Measurements from ENCODE around the gene SPDYE8.
A peak's percentile ranks its signal among the peaks of the same experiment; 100 is the strongest.
"Not testable (repeated sequence)": the region's sequence is repeated elsewhere in the genome, so short reads cannot be mapped to it uniquely, and the experiment has no call there.

Gene SPDYE8

DNA sequence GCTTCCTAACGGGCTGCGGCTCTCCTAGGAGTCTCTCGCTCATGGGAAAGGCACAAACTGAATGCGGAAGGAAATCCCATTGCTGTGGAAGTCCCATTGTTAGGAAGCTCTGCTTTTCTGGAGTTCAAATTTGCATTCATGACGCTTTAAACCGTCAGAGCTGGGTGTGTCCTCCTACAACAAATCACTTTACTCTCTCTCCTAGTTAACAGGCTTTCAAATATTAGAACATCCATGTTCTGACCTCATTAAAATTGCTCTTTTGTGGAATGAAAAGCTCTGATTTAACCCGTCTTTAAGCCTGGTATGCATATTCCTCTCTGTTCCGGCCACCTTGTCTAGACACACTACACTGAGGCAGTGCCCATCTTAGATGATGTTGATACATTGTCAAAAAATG is at the start of gene SPDYE8:
Gene SPDYE8, minus strand, starts transcription at position 101 of the 400 bp plus-strand sequence. CDS start 1,800 bp downstream, outside the sequence.
- not testable (repeated sequence) for DNase-seq (ENCODE audit: low read depth)

GRCh38 chr7:73057811-73058210 is 28.2 kb upstream of the SPDYE8 start, which contains the start of gene SPDYE11:
Gene SPDYE11, minus strand, starts transcription at chr7:73057911. Its CDS starts 1,800 bp downstream, at chr7:73056111.
- DNase-seq (ENCODE audit: low read depth) = not testable (repeated sequence)

- not testable (repeated sequence) for DNase-seq (ENCODE audit: low read depth)
Measured at GRCh38 chr7:73006491-73006890, 23.1 kb downstream of the SPDYE8 start.

DNA sequence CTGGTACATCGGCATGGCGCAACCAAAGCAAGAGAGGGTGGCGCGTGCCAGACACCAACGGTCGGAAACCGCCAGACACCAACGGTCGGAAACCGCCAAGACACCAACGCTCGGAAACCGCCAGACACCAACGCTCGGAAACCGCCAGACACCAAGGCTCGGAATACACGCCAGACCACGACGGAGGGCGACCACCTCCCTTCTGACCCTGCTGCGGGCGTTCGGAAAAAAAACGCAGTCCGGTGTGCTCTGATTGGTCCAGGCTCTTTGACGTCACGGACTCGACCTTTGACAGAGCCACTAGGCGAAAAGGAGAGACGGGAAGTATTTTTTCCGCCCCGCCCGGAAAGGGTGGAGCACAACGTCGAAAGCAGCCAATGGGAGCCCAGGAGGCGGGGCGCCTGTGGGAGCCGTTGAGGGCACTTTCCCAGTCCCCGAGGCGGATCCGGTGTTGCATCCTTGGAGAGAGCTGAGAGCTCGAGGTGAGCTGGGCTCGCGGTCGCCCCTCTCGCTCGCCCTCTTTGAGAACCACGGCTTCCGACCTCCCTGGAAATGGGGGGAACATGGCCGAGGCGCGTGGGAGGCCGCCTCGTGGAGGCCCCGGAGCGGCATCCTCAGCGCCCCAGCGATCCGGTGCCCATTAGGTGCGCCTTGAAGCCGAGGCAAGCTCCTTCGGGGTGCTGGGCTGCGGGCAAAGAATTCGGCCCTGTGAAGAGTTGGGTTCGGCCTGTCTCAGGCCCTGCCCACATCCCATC is 23.7 kb downstream of the SPDYE8 start:
- DNase-seq (ENCODE audit: low read depth) = peak; percentile 31

DNA sequence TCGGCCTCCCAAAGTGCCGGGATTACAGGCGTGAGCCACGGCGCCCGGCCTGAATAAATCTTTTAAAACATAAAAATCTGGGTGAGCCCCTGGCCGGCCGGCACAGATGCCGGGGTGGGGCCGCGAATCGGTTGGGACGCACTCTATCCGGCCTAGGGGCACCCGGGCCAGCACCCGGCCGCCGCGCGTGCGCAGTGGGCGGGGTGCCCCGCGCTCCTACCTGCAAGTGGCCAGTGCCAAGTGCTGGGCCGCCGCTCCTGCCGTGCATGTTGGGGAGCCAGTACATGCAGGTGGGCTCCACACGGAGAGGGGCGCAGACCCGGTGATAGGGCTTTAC is 24.2 kb downstream of the SPDYE8 start:
- not testable (repeated sequence) for DNase-seq (ENCODE audit: low read depth)

- not testable (repeated sequence) for DNase-seq (ENCODE audit: low read depth)
Measured at GRCh38 chr7:72997887-72998468, 31.6 kb downstream of the SPDYE8 start.

DNA sequence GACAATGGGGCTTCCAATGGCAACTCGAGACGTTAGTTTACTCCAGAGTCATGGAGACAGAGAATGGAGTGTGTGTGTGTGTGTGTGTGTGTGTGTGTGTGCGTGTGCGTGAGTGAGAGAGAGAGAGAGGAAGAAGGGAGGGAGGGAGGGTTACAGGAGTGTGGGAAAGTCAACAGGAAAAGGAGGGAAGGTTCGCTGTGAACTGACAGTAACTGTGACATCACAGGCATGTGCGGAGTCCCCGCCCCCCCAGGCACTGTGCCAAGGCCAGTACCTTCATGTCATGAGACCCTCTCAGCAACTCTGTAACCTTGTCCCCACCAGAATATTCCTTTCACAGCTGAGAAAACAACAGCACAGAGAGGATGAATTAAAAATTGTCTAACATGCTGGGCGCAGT is 32.1 kb downstream of the SPDYE8 start:
- not testable (repeated sequence) for DNase-seq (ENCODE audit: low read depth)

DNA sequence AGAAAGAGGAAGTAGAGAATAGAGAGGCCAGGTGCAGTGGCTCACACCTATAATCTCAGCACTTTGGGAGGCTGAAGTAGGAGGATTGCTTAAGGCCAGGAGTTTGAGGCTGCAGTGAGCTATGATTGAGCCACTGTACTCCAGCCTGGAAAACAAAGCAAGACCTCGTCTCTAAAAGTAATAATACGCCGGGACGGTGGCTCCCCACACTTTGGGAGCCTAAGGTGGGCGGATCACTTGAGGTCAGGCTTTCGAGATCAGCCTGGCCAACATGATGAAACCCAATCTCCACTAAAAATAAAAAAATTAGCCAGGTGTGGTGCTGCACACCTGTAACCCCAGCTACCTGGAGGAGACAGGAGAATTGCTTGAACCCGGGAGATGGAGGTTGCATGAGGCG is 34.1 kb downstream of the SPDYE8 start:
- not testable (repeated sequence) for DNase-seq (ENCODE audit: low read depth)

GRCh38 chr7:72990146-72990913 is 39.2 kb downstream of the SPDYE8 start:
- DNase-seq (ENCODE audit: low read depth) = not testable (repeated sequence)

DNA sequence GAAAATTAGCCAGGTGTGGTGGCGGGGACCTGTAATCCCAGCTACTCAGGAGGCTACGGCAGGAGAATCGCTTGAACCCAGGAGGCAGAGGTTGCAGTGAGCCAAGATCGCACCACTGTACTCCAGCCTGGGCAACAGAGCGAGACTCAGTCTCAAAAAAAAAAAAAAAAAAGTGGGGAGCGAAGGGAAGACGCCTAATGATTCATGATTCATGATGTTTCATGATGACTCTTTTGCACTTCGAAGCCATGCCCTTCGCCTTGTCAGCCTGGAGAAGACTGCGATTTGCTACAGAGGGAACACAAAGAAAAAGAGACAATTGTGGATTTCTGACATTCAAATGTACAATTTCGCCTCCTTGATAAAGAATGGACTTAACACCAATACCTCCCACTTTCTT is 47.5 kb downstream of the SPDYE8 start:
- not testable (repeated sequence) for DNase-seq (ENCODE audit: low read depth)

DNA sequence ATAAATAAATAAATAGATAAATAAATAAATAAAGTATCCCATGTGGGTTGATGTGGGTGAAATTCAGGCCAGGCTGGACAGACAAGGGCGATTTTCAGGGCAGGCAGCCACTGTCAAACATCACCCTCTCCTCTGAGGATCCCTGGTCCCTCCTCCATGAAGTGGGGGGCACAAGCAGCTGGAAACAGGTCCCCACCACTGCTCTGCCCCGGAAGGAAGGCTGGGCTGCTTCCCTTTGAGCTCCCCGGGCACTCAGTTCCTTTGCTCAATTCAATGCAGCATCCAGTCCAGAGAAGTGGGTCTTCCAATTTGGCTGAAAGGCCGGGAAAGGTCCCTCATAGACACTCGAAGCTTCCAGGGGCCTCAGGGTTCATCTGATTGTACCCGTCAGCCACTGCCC is 49.2 kb downstream of the SPDYE8 start:
- not testable (repeated sequence) for DNase-seq (ENCODE audit: low read depth)

DNA sequence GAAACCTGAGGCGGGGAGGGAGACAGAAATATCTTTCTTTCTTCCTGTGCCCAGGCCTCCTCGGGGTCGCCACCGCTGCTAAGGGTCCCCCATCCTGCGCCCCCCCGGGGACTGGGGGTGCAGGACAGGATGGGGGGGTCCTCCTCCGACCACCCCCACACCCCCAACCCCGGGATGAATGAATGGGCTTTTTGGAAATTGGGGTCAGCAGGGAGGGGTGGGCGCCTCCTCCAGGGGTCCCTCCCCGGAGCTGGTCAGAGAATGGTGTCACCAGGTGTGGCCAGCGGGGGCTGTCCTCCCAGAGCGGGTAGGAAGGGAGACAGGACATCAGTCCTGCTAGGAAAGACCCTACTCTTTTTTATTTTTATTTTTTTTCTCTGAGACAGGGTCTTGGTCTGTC is 53.1 kb downstream of the SPDYE8 start:
- not testable (repeated sequence) for DNase-seq (ENCODE audit: low read depth)

DNA sequence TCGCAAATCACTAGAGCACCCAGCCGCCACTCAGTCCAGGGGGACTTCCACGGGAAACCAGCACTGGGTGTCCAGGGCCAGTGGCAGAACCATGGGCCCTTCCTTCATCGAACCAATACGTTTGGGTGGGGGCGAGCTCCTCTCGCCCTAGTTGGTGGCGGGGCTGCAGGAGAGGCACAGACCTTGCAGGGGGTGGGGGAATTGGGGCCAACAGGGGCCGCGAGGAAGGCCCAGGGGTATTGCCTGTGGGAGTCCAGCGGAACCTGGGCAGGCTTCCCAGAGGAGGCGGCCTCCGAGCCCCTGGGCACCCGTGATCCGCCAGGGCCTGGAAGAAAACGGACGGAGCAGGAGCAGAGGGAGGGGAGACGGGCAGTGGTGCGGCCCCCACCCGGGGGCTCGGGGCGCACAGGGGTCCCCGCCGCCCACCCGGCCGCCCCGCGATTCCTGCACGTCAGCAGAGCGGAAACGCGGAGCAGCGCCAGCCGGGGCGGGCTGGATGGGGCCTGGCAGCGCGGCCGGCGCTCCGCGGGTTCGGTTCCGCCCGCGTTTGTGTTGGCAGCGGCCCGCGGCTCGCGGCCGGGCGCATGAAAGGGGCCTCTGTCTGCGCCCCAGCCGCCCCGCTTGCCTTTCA is 53.8 kb downstream of the SPDYE8 start:
- DNase-seq (ENCODE audit: low read depth) = not testable (repeated sequence)

- DNase-seq (ENCODE audit: low read depth) = not testable (repeated sequence)
Measured at GRCh38 chr7:72974781-72975180, 54.8 kb downstream of the SPDYE8 start.

- DNase-seq (ENCODE audit: low read depth) = not testable (repeated sequence)
Measured at GRCh38 chr7:72971505-72971904, 58.1 kb downstream of the SPDYE8 start.
